T-helper 2 cell (primary cell): ENCODE measurements around the gene RFX4.

ENCODE experiments used
- DNase-seq, 5 experiments: peaks; one replicate each; pipeline versions ENCODE4 v3.0.0 to v3.0.0-alpha.2; 2012 to 2022
- total RNA-seq, 2 donors: gene quantifications; one replicate each; lab custom pipeline; 2026; lab: John Stamatoyannopoulos, UW

Gene RFX4
- total RNA-seq: 0 reads per million in 2 donors

GRCh38 chr12:106582641-106583230 lies at the start of gene RFX4:
RFX4 (plus strand) TSS chr12:106583004; CDS start chr12:106583321, 317 bp downstream.
- DNase-seq: no peak

- DNase-seq: no peak
These were observed 41.6 kb upstream of the RFX4 start for GRCh38 chr12:106541201-106541600.

- DNase-seq: no peak
These were observed 31.4 kb upstream of the RFX4 start for GRCh38 chr12:106551410-106551809.

GRCh38 chr12:106552228-106552627 lies 30.6 kb upstream of the RFX4 start:
- no peak for DNase-seq

- no peak for DNase-seq
These were observed 18.0 kb upstream of the RFX4 start for GRCh38 chr12:106564678-106565329.

- DNase-seq: no peak
These were observed 16.0 kb upstream of the RFX4 start for GRCh38 chr12:106566771-106567170.

GRCh38 chr12:106573239-106573638 lies 9.6 kb upstream of the RFX4 start:
- DNase-seq: no peak

GRCh38 chr12:106576848-106577247 lies 6.0 kb upstream of the RFX4 start:
- no peak for DNase-seq

- no peak for DNase-seq
These were observed 1.9 kb upstream of the RFX4 start for GRCh38 chr12:106580671-106581508.

- no peak for DNase-seq
These were observed 1.1 kb upstream of the RFX4 start for GRCh38 chr12:106581543-106582248.

- no peak for DNase-seq
These were observed 584 bp upstream of the RFX4 start for GRCh38 chr12:106582249-106582591.

- DNase-seq: peak in 1 of 5 experiments; percentile 51
These were observed 669 bp downstream of the RFX4 start for GRCh38 chr12:106583242-106584103.

- peak in 1 of 5 experiments; percentile 19 for DNase-seq
These were observed 1.6 kb downstream of the RFX4 start for GRCh38 chr12:106584104-106585064.

- DNase-seq: no peak
These were observed 2.3 kb downstream of the RFX4 start for GRCh38 chr12:106585105-106585520.

- peak in 1 of 5 experiments; percentile 45 for DNase-seq
These were observed 2.9 kb downstream of the RFX4 start for GRCh38 chr12:106585521-106586277.

GRCh38 chr12:106586278-106586802 lies 3.5 kb downstream of the RFX4 start:
- no peak for DNase-seq

- DNase-seq: no peak
These were observed 4.2 kb downstream of the RFX4 start for GRCh38 chr12:106586803-106587684.

GRCh38 chr12:106588771-106589170 lies 6.0 kb downstream of the RFX4 start:
- DNase-seq: no peak

GRCh38 chr12:106590601-106591000 lies 7.8 kb downstream of the RFX4 start:
- DNase-seq: no peak
